Anterior cingulate cortex (tissue), 58 donors: ENCODE measurements around the gene FAM222A.

Experiments used
- DNase-seq, 58 donors: peaks; one replicate each; lab custom pipeline; 2025; lab: John Stamatoyannopoulos, UW

The FAM222A gene

GRCh38 chr12:109710205-109710746, 3.3 kb upstream of the FAM222A start:
- no peak for DNase-seq

- peak in 1 of 58 donors; percentile 16 for DNase-seq
Observed at GRCh38 chr12:109710747-109711595, 2.7 kb upstream of the FAM222A start.

- DNase-seq = no peak
Observed at GRCh38 chr12:109711596-109712461, 1.8 kb upstream of the FAM222A start.

- DNase-seq = peak in 39 of 58 donors; percentile 14 to 62 (median 37)
Observed at GRCh38 chr12:109714141-109714912, 702 bp downstream of the FAM222A start.

- DNase-seq = no peak
Observed at GRCh38 chr12:109714913-109715244, 1.3 kb downstream of the FAM222A start.

- DNase-seq = peak in 18 of 58 donors; percentile 14 to 74 (median 40)
Observed at GRCh38 chr12:109715310-109716091, 1.9 kb downstream of the FAM222A start.

GRCh38 chr12:109716092-109716479, 2.5 kb downstream of the FAM222A start:
- peak in 24 of 58 donors; percentile 16 to 75 (median 56) for DNase-seq

GRCh38 chr12:109716512-109717389, 3.1 kb downstream of the FAM222A start:
- DNase-seq = peak in 56 of 58 donors; percentile 31 to 91 (median 68)

- no peak for DNase-seq
Observed at GRCh38 chr12:109717390-109718357, 4.0 kb downstream of the FAM222A start.

- DNase-seq = peak in 37 of 58 donors; percentile 12 to 76 (median 33)
Observed at GRCh38 chr12:109718390-109718789, 4.8 kb downstream of the FAM222A start.

- peak in 3 of 58 donors; percentile 18 to 32 (median 20) for DNase-seq
Observed at GRCh38 chr12:109719123-109720022, 5.7 kb downstream of the FAM222A start.

- peak in 55 of 58 donors; percentile 27 to 87 (median 70) for DNase-seq
Observed at GRCh38 chr12:109720152-109720856, 6.7 kb downstream of the FAM222A start.

- DNase-seq = no peak
Observed at GRCh38 chr12:109720857-109721189, 7.2 kb downstream of the FAM222A start.

GRCh38 chr12:109721276-109721675, 7.7 kb downstream of the FAM222A start:
- DNase-seq = peak in 20 of 58 donors; percentile 9 to 48 (median 36)

GRCh38 chr12:109722022-109722720, 8.5 kb downstream of the FAM222A start:
- DNase-seq = no peak
